ENCODE measurements around the gene ANKRD44. TPM values are rescaled to one million over a fixed set of nuclear protein-coding genes. Genes with fewer than 3 reads are reported as not detected.

Gene ANKRD44
- total RNA-seq, 1 donor from 2014 or later: 6.9 TPM

DNA sequence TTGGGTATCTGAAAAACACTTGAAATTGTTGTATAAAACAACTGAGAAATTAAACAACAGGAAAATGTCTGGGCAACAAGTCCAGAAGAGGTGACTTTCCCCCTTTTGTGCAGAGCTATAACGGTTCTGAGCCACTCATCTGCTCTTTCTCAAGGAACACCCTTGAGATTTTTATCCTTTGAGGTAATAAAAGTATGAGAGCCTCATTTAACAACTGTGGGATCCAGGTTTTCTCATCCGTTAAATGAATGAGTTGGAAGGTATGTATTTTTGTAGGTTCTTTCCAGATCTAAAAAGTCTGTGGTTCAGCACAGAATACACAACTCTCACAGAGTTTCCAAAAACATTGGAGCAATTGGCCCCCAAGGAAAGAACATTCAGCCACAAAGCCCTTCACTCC lies 93.0 kb downstream of the ANKRD44 start:
- intact Hi-C loops (cut with micrococcal nuclease): no loop called here
- no peak for ATAC-seq
- no peak for DNase-seq

DNA sequence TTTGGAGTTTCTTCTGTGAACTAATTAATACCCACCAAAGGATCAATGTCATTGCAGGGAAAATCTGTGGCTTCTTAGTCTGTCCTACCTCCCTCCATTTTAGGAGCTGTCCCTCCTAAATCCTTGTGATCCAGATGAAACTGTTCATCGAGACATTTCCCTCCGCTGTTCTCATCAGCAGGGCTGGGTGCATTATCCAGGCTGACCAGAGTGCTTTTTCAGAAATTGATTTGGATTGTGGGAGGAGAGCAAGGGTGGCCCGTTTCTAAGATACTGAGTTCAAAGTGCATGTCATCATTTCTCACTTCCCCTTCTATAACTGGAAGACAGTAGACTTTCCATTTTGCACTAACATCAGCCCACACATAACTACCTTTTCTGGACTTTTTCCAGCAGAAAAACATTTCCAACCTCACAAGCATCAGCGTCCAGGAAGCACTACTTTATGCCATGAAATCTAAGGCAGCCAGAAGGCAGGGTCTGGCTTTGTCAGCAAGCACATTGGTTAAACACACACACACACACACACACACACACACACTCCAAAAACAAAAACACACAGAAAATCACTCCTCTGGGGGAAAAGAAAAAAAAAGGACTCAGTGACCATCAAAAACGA lies 94.1 kb downstream of the ANKRD44 start:
- intact Hi-C loops (cut with micrococcal nuclease): no loop called here
- peak; percentile 62 for ATAC-seq

DNA sequence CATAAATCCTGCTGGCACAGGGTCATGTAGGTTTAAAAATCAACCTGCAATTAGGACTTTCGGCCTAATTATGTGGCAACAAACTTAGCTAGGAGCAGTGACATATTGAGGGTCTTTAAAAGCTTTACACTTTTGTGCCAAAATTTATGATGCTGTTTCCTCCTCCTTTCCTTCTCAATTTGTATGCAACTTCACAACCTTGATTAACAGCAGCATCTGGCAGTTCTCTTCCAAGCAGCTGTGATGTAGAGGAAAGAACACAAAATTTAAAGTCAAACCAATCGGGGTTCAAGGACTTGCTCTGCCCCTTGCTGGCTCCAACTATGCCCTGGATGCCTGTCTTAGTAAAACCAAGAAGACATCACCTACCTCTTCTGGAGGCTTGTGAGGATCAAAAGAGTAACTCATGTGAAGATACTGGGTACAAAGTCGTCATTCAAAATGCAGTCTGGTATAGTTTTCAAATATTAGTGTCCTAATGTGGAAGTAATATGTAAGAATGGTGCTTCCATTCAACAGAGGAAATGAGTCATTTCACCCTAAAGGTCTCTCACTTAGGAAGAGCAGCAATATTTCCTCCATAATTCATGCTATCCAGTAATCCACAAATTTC lies 94.7 kb downstream of the ANKRD44 start:
- intact Hi-C loops (cut with micrococcal nuclease): no loop called here
- ATAC-seq: peak; percentile 43
- no peak for DNase-seq

More for the DNA sequence above, 94.1 kb downstream of the ANKRD44 start:
- DNase-seq: no peak

DNA sequence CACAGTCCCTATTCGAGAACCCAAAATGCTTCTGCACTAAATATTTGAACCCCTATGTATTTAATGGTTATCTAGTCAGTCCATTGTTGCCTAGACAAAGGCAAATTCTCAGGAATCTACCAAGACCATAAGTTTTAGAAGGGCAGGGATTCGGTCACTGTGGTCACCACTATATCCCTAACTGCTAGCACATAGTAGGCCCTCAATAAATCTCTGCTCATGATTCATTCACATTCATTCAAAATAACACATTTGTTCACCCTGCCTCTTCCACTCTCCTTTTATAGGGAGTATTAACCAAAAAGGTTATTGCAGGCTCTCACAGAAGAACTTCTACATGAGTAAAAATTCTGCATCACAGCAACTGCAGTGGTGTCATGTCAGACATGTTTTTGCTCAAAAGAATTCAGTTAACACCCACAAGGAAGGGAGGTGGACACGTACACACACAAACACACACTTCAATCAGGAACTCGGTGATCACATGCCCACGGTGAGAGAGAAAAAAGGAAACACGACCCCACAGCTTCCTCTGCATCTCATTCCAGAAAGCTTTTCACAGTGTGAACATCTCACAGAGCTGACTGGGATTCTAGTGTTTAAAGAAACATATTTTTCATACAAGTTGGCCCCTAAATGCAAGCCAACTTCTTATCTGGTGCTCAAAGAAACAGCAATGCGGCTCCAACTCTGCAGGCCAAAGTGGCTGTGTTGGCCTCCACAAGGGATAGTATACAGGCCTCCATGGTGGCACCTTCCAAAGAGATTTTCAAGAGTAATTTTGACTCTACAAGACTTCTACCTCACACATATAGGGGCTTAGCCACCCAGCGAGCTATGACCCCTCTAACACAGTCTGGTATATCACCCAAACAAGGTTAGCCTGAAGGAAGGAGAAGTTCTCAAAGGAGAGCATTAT lies 98.0 kb downstream of the ANKRD44 start:
- no peak for DNase-seq
- intact Hi-C loops (cut with micrococcal nuclease): no loop called here
- peak; percentile 40 for ATAC-seq

DNA sequence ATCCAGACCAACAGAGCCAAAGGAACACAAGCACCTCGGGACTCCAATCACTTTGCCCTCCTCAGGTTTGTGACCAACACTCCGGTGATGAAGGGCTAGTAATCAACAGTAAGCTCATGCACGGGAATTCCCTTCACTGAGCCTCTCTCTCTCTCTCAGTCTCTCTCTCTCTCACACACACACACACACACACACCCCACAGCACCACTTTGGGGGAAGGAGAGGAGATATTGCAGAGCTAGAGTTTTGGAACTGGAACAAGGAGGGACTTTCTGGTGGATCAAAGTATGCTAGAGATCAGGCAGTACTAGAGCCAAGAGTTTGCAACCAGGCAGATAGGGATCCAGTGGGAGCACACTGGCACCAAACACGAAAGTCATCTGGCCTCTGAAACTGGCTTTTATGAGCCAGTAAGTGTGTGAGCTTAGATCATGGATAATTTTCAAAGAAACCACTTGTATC lies 98.7 kb downstream of the ANKRD44 start:
- ATAC-seq: peak; percentile 27
- intact Hi-C loops (cut with micrococcal nuclease): no loop called here
- no peak for DNase-seq

DNA sequence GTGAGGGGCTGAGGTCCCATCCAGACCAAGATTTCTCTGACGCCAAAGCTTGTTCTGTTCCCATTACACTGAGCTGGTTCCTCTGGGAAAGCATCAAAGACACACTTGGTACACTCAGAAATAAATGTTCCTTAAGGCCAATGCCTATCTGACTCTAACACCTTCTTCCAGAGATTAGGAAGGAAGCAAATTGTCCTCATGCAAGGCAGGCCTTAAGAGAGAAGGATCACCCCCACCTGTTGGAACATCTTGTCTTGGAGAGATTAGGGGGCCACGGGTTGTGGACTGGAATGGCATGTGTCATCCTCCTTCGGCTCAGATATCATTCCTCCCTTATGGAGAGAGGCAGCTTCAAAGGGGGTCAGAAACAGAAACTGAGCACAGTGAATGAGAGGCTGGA lies 100.2 kb downstream of the ANKRD44 start:
- intact Hi-C loops (cut with micrococcal nuclease): no loop called here
- ATAC-seq: no peak

DNA sequence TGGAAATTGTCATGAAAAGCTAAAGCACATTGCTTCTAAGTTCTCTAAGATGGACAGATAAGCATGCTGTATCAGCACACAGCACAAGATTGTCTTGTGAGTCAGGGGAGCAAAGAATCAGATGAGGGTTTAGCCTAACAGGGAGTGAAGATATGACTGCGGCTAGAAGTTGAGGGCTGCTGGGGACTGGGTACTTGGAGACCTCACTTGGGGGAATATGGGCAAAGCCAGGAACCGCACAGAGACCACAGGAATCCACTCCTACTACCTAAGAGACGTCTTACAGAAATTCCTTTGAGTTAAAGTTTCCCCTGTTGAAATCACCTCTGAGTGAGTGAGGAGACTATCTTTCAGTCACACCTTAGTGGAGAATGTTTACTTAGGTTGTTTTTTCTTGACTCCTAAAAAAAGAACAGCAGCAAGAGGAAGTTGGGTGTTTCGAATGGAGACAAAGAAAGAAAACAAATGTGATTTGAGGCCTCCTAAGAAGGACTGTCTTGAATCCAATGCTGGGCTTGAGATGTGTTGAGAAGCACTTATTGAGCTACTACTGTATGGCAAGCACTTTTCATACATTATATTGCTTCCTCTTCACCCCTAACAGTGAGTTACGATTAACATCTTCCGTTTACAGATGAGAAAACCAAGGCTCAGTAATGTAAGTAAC lies 100.7 kb downstream of the ANKRD44 start:
- ATAC-seq: no peak
- DNase-seq: no peak
- intact Hi-C loops (cut with micrococcal nuclease): no loop called here

More for the DNA sequence above, 100.2 kb downstream of the ANKRD44 start:
- DNase-seq: no peak

DNA sequence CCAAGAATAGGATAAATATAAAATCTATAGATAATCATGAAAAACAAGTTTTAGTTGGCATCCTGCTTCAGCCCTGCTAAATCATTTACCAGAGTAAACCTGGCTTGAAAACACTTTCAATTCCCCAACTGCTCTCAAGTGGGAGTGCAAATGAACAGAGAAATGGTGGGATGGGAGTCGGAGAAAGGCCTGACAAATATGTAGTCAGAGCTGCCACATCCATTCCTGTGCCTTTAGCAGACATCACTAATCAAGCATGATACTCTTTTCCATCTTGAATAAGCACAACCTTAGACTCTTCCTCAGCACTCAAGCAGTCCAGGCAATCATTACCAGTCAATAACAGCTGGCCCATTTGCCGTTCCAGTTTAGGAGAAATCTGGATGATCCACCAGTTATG lies 101.3 kb downstream of the ANKRD44 start:
- intact Hi-C loops (cut with micrococcal nuclease): no loop called here
- ATAC-seq (no peak), DNase-seq (no peak)

DNA sequence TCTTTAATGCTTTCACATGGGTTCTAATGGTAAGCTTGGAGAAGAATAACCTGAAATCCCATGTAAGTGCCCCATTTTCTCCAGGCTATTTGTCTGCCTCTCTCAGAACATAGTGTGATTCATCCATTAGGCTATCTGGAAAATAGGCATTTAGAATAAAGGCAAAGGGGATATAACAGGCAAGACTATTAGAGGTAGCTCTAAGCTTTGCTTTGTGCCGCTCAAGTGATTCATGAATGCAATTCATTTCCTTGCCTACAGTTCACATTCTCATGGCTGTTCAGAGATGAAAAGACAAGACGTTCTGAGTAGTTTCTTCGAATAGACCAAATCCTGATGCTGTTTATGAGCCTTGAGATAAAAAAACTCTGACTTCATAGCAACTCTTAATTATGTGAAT lies 101.7 kb downstream of the ANKRD44 start:
- intact Hi-C loops (cut with micrococcal nuclease): no loop called here
- no peak for ATAC-seq
- DNase-seq: no peak

DNA sequence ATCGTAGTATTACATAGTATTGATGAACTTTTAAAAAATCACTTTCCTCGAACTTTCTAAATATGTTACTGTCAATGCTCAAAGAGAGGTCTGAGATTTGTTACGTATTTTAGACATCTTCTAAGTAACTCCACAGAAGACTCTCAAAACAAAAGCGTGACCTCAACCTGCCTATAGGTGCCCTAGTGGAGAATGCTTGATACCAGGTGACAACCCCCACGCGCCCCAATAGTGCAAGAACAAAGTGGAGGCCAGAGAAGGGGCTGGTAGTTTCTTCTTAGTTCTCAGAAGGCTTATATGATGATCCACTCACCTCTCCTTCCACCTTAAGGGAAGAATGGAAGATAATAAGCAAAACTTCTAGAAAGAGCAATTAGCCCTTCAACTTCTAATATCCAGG lies 102.6 kb downstream of the ANKRD44 start:
- intact Hi-C loops (cut with micrococcal nuclease): no loop called here
- ATAC-seq: no peak
- DNase-seq: no peak

DNA sequence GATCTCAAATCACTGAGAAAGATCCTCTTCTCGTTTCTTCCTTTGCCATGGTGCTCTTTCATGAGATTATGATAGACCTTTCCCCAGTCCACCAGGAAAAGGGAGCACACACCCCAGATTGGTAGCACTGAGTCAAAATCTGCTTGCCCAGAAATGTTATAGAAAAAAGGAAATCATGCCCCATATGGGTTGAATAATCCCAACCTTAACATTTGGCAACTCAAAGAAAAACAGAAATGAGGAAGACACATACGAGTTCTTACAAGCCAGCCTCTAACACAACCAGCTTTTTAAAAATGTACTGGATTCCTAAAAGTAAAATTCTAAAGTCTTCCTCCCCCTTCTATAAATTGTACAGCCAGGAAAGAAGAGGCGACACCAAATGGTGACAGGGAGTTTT lies 103.0 kb downstream of the ANKRD44 start:
- DNase-seq (no peak), ATAC-seq (no peak)
- intact Hi-C loops (cut with micrococcal nuclease): no loop called here

DNA sequence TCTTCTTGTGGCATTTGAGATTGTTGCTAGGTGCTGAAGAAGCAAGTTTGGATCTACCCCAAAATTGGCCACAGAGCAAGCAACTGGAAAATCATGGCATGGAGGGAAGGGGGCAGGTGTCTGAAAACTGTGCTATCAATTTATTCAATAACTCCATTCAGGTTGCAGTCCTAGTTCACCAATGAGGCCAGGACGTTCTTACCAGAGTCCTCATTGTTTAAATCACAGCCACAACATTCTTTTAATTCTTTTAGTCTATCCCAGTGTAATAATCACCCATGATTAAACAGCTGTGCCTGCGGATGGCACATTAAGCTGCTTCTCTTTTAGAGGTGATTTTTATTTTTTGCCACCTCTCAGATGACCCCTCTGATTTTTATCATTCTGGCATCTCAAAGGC lies 103.5 kb downstream of the ANKRD44 start:
- DNase-seq (no peak), ATAC-seq (no peak)
- intact Hi-C loops (cut with micrococcal nuclease): no loop called here

DNA sequence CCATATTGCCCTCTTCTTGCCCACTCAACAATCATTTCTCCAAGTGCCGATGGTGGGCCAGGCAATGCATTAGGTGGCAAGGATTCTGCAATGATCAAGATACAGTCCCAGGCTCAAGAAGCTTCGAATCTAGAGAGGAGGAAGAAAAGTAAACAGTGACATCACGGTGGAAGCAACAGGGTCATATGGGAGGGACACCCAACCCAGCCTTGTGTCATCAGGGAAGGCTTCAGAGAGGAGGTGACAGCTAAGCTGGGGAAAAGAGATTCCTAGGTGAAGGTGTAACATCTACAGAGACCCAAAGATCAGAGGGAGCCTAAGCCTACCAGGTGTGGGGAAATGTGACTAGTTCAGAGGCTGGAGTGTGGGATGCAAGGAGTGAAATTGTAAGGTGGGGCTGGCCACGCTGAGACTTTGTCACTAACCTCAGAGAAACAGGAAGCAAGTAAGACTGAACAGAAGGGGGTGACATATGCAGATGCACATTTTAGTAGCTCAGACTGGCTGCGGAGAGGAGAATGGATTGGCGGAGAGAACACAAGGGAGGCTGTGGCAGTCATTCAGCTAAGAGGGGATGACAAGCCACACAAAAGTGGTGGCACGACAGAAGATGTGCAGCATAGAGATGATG lies 104.9 kb downstream of the ANKRD44 start:
- no peak for ATAC-seq
- DNase-seq: no peak
- intact Hi-C loops (cut with micrococcal nuclease): no loop called here

DNA sequence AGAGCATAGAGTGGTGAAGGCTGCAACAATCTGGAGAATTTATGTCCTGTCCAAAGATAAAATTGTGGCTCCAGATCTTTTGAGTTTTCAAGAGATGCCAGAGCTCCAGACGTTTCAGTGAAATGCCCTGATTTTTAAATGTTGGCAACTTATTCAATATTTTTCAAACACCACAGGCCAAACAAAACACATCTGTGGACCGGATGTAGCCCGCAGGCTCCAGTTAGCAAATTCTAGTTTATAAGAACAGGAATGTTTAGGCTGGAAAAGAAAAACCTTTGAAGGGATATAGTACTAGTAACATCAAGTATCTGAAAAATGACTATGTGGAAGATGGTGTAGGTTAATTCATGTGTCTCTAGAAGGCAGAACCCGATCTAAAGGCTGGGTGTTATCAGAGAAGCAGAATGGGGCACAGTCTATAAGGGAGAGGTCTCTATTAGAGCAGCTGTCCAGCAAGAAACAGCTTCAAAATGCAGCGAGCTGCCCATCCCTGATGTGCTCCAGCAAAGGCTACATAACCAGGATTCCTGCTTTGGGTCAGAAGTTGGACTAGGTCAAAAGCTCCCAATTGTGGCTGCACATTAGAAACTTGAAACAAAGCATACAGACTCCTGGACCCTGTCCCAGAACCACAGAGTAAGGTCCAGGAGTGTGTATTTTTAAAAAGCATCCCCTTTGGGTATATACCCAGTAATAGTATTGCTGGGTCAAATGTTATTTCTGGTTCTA lies 105.9 kb downstream of the ANKRD44 start:
- intact Hi-C loops (cut with micrococcal nuclease): no loop called here
- ATAC-seq (peak; percentile 54), DNase-seq (no peak)

DNA sequence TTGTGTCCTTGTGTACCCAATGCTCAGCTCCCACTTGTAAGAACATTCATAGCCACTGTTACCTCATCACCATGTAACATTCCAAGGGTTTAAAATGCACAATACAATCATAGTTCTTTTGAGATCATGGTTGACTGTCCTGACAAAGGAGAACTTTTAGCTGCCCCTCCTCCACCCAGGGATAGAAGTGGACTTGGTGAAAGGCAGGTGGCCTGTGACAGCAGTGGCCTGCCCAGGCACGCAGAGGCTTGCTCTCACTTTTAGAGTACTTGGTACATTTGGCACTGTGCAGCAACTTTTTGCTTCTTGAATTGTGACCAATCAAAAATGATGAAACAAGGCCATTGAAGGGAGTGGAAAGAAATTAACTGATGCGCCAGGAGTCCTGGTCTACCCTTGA lies 108.7 kb downstream of the ANKRD44 start:
- intact Hi-C loops (cut with micrococcal nuclease): no loop called here
- ATAC-seq (no peak), DNase-seq (no peak)

DNA sequence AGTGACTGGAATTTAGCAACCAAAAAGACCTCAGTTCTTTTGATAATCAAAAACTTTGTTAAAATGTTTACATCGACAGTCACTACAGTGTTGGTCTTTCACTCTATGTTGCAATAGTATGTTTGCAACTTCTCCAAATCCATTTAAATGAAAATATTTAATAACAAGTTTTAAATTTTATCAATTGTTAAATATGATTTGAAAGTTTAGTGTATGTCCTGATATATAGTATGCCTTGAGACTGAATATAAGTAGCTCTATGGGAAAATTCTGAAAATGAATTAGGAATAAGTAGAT lies 109.9 kb downstream of the ANKRD44 start:
- DNase-seq: no peak
- intact Hi-C loops (cut with micrococcal nuclease): no loop called here
- ATAC-seq: no peak

DNA sequence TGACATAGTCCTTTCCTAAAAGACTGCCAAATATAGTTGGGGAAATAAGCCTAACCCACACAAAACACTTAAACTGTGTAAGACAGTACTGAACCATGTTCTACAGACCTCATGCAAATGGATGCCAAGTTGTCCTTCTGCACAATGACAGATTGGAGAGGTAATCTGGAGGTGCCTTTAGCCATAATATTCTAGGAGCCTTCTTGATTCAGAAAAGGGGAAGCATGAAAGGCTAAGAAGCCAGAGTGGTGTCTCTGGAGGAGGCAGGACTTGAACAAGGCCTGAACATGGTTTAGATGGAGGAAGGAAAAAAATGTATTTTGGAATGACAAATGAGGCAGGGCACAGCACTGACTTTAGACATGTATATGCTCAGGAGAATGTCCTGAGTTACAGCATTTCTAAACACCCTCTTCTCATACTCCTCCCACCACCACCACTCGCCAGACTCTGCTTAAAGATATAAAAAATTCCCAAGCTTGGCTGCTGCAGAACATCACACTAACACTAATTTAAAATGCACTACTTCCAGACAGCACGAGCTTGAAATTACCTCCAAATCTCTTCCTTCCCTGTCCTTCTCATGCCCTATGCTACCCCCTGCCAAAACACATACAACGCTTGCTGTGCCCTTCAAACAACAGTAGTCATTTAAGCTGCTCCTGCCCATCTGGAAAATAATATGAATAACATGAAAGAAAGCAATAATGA lies 110.4 kb downstream of the ANKRD44 start:
- ATAC-seq (no peak), DNase-seq (no peak)
- intact Hi-C loops (cut with micrococcal nuclease): no loop called here

DNA sequence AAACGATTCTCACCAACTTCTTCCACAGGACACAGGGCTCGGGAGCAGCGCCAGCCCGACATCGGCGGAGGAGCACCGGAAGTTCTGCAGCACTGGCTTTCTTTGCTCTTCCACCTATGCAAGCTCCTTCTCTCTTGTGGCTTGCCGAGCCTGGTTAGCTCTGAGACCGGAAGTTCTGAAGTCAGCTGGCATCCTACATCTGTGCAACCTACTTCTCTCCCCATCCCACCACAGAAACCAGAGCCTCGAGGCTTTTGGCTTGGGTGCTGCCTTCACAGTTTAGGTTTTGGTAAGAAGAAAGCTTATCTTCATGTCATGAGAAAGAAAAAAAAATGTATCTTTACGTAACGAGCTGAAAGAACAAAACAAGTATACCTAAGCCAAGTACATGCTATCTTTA lies 111.7 kb downstream of the ANKRD44 start:
- DNase-seq (peak; percentile 60), ATAC-seq (peak; percentile 78)
- intact Hi-C loops (cut with micrococcal nuclease): loop anchor here (10.0 kb wide), 1 partner anchor 176 kb away; no protein-coding TSS in a partner anchor
